Suprapubic skin (tissue), 4 donors: ENCODE results near the gene ALKBH2. TPM values are rescaled to one million over a fixed set of nuclear protein-coding genes. Genes with fewer than 3 reads are reported as not detected.

Experiments
- DNase-seq, 2 donors: peaks; one replicate each; pipeline ENCODE4 v3.0.0-alpha.2; 2019; ENCODE audit warnings: low spot score in 2 of 2
- H3K27ac ChIP-seq: fragments of 200-600 bp; sonication (generic); one replicate; pipeline ENCODE4 v1.5.1; 2019
- H3K27me3 ChIP-seq: fragments of 200-600 bp; sonication (generic); one replicate; pipeline ENCODE4 v1.5.1; 2019
- H3K36me3 ChIP-seq: fragments of 200-600 bp; sonication (generic); one replicate; pipeline ENCODE4 v1.5.1; 2019
- H3K4me1 ChIP-seq: fragments of 200-600 bp; sonication (generic); one replicate; pipeline ENCODE4 v1.5.1; 2019
- H3K4me3 ChIP-seq: fragments of 200-600 bp; sonication (generic); one replicate; pipeline ENCODE4 v1.5.1; 2019; ENCODE audit warnings: mild to moderate bottlenecking
- H3K9me3 ChIP-seq: fragments of 200-600 bp; sonication (generic); one replicate; pipeline ENCODE4 v1.5.1; 2019
- EP300 ChIP-seq: sonication (generic); formaldehyde crosslinking; IDR thresholded peaks from one replicate; pipeline ENCODE4 v1.6.1; 2017; ENCODE audit warnings: antibody characterized with exemption
- POLR2A ChIP-seq, 2 donors: fragments of 450-650 bp; IDR thresholded peaks; one replicate each; pipeline ENCODE4 v1.6.1; 2017; ENCODE audit warnings: antibody characterized with exemption in 2 of 2, mild to moderate bottlenecking in 2 of 2, moderate library complexity in 2 of 2
- POLR2AphosphoS5 ChIP-seq, 3 donors: sonication (generic); formaldehyde crosslinking; IDR thresholded peaks; one replicate each; pipeline ENCODE4 v1.6.1; 2017; ENCODE audit warnings: antibody characterized with exemption in 3 of 3
- WGBS: methylation state at CpG from one replicate; pipeline ENCODE4 v1.1.5; 2018; 5-methylcytosine and 5-hydroxymethylcytosine counted together
- total RNA-seq, 4 donors: library from RNA; depleted of rRNA; stranded (reverse); fragments of >200 nt; gene quantifications; one replicate each; pipeline ENCODE4 v1.1.0, GENCODE V29; 2016
- TF ChIP-seq, protein P1 (sequence below), 2 donors: fragments of 200-600 bp in 1 of 2; fragments of 450-650 bp in 1 of 2; sonication (generic) in 1 of 2; IDR thresholded peaks; one replicate each; pipeline ENCODE4 v1.5.1; 2016 to 2019; ENCODE audit warnings: antibody characterized with exemption in 2 of 2, mild to moderate bottlenecking in 1 of 2, moderate library complexity in 1 of 2

The ALKBH2 gene
- 10 to 100 TPM; 18.8 to 36.0 (median 22.1) TPM for total RNA-seq

DNA sequence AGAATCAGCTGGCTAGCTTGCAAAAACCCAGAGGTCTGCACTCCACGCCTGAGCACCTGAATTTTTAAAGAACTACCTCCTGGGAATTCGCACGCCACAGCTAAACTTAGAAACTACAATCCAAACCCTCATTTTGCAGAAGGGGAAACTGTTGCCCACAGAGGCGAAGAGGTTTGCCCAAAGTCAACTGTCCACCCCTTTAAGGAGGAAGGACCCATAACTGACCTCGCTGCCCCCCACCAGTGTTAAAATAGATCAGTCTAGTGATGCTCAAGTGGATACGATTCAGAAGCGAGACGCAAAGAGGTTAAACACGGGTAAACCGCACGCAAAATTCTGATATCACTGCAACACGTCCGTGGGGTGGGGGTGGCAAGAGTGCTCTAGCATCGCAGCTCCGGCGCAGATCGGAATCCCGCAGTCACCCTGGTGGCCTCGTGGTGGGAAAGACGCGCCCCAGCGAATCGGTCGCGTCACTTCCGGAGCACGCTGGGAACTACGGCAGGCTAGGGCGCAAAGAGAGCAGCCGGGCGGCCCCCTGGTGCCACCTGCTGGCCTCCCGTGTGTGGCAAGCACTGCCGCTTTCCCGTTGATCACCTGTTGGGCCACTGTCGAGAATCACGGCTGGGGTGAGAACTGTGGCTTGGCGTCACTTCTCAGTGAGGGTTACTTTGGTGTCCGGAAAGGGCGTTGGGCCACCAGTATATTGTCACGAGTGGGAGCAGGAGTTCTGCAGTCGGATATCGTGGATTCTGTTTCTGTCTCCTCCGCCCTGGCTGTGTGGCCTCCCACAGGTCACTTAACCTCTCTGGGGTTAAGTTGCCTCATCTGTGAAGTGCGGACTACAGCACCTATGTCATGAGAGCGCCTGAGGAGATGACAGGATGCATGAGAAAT lies at the start of gene ALKBH2:
TSS of gene ALKBH2 (minus strand) at position 451 of the 897 bp plus-strand sequence. CDS start 686 bp downstream, outside the sequence.
- H3K27me3 ChIP-seq, result no peaks in the 10 kb centered on the region
- 4% methylated on average over 45 of the region's 45 CpGs for WGBS
- TF ChIP-seq EP300, result no peak
- peak in 1 of 2 donors; percentile 34 for TF ChIP-seq POLR2A (IDR thresholded peaks at IDR 0.05)
- peak in 2 of 3 donors; percentile 94 to 95 for TF ChIP-seq POLR2AphosphoS5 (IDR thresholded peaks at IDR 0.05)
- TF ChIP-seq, protein P1, sequence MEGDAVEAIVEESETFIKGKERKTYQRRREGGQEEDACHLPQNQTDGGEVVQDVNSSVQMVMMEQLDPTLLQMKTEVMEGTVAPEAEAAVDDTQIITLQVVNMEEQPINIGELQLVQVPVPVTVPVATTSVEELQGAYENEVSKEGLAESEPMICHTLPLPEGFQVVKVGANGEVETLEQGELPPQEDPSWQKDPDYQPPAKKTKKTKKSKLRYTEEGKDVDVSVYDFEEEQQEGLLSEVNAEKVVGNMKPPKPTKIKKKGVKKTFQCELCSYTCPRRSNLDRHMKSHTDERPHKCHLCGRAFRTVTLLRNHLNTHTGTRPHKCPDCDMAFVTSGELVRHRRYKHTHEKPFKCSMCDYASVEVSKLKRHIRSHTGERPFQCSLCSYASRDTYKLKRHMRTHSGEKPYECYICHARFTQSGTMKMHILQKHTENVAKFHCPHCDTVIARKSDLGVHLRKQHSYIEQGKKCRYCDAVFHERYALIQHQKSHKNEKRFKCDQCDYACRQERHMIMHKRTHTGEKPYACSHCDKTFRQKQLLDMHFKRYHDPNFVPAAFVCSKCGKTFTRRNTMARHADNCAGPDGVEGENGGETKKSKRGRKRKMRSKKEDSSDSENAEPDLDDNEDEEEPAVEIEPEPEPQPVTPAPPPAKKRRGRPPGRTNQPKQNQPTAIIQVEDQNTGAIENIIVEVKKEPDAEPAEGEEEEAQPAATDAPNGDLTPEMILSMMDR (IDR thresholded peaks at IDR 0.05), result peak; percentile 89 to 99
- peaks cover 25% of the 10 kb centered on the region for H3K36me3 ChIP-seq
- peak within 1 kb of the TSS; percentile 62 for H3K27ac ChIP-seq
- peaks cover 32% of the 10 kb centered on the region for H3K4me1 ChIP-seq
- peak within 1 kb of the TSS; percentile 56 for H3K4me3 ChIP-seq
- H3K9me3 ChIP-seq, result no peaks in the 10 kb centered on the region
- peak; percentile 95 to 96 for DNase-seq

DNA sequence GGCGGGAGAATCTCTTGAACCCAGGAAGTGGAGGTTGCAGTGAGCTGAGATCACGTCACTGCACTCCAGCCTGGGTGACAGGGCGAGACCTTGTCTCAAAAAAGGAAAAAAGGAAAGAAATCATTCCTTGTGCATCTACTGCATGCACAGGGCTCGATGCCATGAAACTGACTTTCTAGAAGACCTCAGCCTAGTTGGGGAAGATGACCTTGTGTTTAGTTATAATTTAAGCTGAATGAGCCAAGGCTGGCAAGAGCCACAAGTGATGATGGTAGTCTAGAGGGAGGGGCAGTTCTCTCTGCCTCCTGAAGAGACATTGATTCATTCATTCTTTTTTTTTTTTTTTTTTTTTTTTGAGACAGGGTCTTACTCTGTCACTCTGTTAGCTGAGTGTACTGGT lies 47.3 kb upstream of the ALKBH2 start:
- 88% methylated on average over 4 of the region's 4 CpGs for WGBS
- Histone ChIP-seq H3K27ac (no peak overlapping the region), H3K27me3 (no peaks in the 10 kb centered on the region), H3K4me3 (no peak overlapping the region), H3K9me3 (no peaks in the 10 kb centered on the region), H3K36me3 (peaks cover 11% of the 10 kb centered on the region), H3K4me1 (peaks cover 2% of the 10 kb centered on the region)
- TF ChIP-seq POLR2AphosphoS5 (IDR thresholded peaks at IDR 0.05) (no peak), EP300 (no peak), POLR2A (IDR thresholded peaks at IDR 0.05) (no peak)
- TF ChIP-seq, protein P1 (IDR thresholded peaks at IDR 0.05), result no peak
- peak in 1 of 2 donors; percentile 33 for DNase-seq

DNA sequence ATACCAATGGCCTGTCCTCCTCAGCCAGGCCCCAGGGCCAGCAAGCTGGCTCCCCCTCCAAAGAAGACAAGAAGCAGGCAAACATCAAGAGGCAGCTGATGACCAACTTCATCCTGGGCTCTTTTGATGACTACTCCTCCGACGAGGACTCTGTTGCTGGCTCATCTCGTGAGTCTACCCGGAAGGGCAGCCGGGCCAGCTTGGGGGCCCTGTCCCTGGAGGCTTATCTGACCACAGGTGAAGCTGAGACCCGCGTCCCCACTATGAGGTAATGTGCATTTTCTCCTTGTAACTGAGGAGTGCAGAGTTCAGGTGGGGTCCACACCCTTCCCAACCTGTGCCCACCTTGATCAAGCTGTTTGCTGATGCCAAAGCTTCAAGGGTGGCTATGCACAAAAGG lies 46.5 kb upstream of the ALKBH2 start:
- Histone ChIP-seq H3K4me1 (peaks cover 2% of the 10 kb centered on the region), H3K36me3 (peaks cover 11% of the 10 kb centered on the region), H3K27ac (no peak overlapping the region), H3K27me3 (no peaks in the 10 kb centered on the region), H3K4me3 (no peak overlapping the region), H3K9me3 (no peaks in the 10 kb centered on the region)
- whole genome bisulfite sequencing, result 85% methylated on average over 4 of the region's 7 CpGs
- TF ChIP-seq, protein P1 (IDR thresholded peaks at IDR 0.05), result no peak
- no peak for TF ChIP-seq POLR2A (IDR thresholded peaks at IDR 0.05)
- no peak for TF ChIP-seq POLR2AphosphoS5 (IDR thresholded peaks at IDR 0.05)
- TF ChIP-seq EP300, result no peak
- DNase-seq, result peak in 1 of 2 donors; percentile 38

DNA sequence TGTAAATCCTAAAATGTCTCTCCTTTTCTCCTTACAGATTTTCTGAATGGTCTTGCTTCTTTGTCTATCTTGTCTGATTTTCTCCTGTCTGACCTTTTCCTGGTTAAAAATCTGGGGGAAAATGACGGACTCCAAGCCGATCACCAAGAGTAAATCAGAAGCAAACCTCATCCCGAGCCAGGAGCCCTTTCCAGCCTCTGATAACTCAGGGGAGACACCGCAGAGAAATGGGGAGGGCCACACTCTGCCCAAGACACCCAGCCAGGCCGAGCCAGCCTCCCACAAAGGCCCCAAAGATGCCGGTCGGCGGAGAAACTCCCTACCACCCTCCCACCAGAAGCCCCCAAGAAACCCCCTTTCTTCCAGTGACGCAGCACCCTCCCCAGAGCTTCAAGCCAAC lies 46.1 kb upstream of the ALKBH2 start:
- H3K4me1 ChIP-seq, result peaks cover 7% of the 10 kb centered on the region
- no peak overlapping the region for H3K27ac ChIP-seq
- TF ChIP-seq, protein P1 (IDR thresholded peaks at IDR 0.05), result no peak
- TF ChIP-seq EP300 (no peak), POLR2A (IDR thresholded peaks at IDR 0.05) (no peak), POLR2AphosphoS5 (IDR thresholded peaks at IDR 0.05) (no peak)
- H3K4me3 ChIP-seq, result no peak overlapping the region
- no peaks in the 10 kb centered on the region for H3K27me3 ChIP-seq
- WGBS, result 93% methylated on average over 9 of the region's 9 CpGs
- H3K36me3 ChIP-seq, result peaks cover 11% of the 10 kb centered on the region
- peak; percentile 23 to 43 for DNase-seq
- no peaks in the 10 kb centered on the region for H3K9me3 ChIP-seq

DNA sequence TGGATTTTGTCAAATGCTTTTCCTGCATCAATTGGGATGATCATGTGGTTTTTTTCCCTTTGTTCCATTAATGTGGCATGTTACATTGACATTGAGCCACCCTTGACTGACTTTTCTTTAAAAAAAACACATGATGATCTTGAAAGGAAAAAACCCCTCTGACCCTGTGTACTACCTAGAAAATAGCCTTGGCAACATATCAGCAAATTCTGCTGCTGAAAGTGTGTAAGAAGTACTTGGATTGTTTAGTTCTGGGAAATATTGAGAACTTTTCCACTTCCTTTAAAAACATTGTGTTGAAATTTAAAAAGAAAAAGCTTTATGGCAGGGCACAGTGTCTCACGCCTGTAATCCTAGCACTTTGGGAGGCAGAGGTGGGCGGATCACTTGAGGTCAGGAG lies 43.8 kb upstream of the ALKBH2 start:
- H3K27ac ChIP-seq, result peak overlapping the region; percentile 72
- H3K27me3 ChIP-seq, result no peaks in the 10 kb centered on the region
- no peak for TF ChIP-seq EP300
- no peak for TF ChIP-seq POLR2AphosphoS5 (IDR thresholded peaks at IDR 0.05)
- TF ChIP-seq, protein P1 (IDR thresholded peaks at IDR 0.05), result no peak
- TF ChIP-seq POLR2A (IDR thresholded peaks at IDR 0.05), result no peak
- no peaks in the 10 kb centered on the region for H3K9me3 ChIP-seq
- DNase-seq, result no peak
- peaks cover 11% of the 10 kb centered on the region for H3K36me3 ChIP-seq
- 83% methylated on average over 2 of the region's 2 CpGs for WGBS
- H3K4me3 ChIP-seq, result no peak overlapping the region
- peaks cover 7% of the 10 kb centered on the region for H3K4me1 ChIP-seq
